Tibial artery (tissue), 4 donors: ENCODE measurements around the gene ANKRD9.
A peak's percentile ranks its signal among the peaks of the same experiment; 100 is the strongest.

Experiments used
- DNase-seq, 2 donors: peaks; one replicate each; pipeline ENCODE4 v3.0.0-alpha.2; 2019
- H3K27ac ChIP-seq, 2 donors: fragments of 200-600 bp; sonication (generic) in 1 of 2; 1 replicate in 1 of 2; 2 replicates in 1 of 2; pipeline ENCODE4 v1.5.1; 2018 to 2019; ENCODE audit warnings: mild to moderate bottlenecking in 1 of 2
- H3K27me3 ChIP-seq, 2 donors: fragments of 200-600 bp; sonication (generic) in 1 of 2; one replicate each; pipeline versions ENCODE4 v1.5.1 to v1.6.0; 2016 to 2019
- H3K36me3 ChIP-seq, 3 donors: fragments of 200-600 bp; sonication (generic) in 2 of 3; one replicate each; pipeline ENCODE4 v1.5.1; 2016 to 2019; ENCODE audit warnings: mild to moderate bottlenecking in 2 of 3
- H3K4me1 ChIP-seq, 4 donors: fragments of 200-600 bp; sonication (generic) in 2 of 4; 1 replicate in 3 of 4; 2 replicates in 1 of 4; pipeline ENCODE4 v1.5.1; 2016 to 2019
- H3K4me3 ChIP-seq, 2 donors: fragments of 200-600 bp; sonication (generic) in 1 of 2; 1 replicate in 1 of 2; 2 replicates in 1 of 2; pipeline ENCODE4 v1.5.1; 2018 to 2019; ENCODE audit warnings: mild to moderate bottlenecking in 2 of 2
- H3K9me3 ChIP-seq, 3 donors: fragments of 200-600 bp; sonication (generic) in 1 of 3; one replicate each; pipeline ENCODE4 v1.5.1; 2016 to 2019
- CTCF ChIP-seq, 2 experiments: fragments of 200-600 bp in 1 of 2; fragments of 450-650 bp in 1 of 2; IDR thresholded peaks; one replicate each; pipeline ENCODE4 v1.5.1; 2017 to 2019; ENCODE audit warnings: antibody characterized with exemption in 2 of 2, mild to moderate bottlenecking in 1 of 2, moderate library complexity in 1 of 2
- intact Hi-C: fragments of 100-400 bp; cut with DNase I; formaldehyde crosslinking; loops from one replicate; pipeline ENCODE4 v1.15.0; 2023; ENCODE audit warnings: low total_unique reads

Gene ANKRD9

GRCh38 chr14:102499401-102500157 lies 10.0 kb downstream of the ANKRD9 start:
- Histone ChIP-seq H3K27ac (peak overlapping the region in 1 of 2 donors; percentile 57), H3K4me3 (no peak overlapping the region), H3K27me3 (no peaks in the 10 kb centered on the region), H3K36me3 (peaks cover 12 to 56% (median 22%) of the 10 kb centered on the region in 3 donors), H3K9me3 (no peaks in the 10 kb centered on the region), H3K4me1 (no peaks in the 10 kb centered on the region)
- no peak for DNase-seq
- TF ChIP-seq CTCF (IDR thresholded peaks at IDR 0.05), result no peak
- intact Hi-C loops, result no loop called here

GRCh38 chr14:102498678-102499265 lies 10.8 kb downstream of the ANKRD9 start:
- peaks cover 12 to 52% (median 22%) of the 10 kb centered on the region in 3 donors for H3K36me3 ChIP-seq
- H3K9me3 ChIP-seq, result no peaks in the 10 kb centered on the region
- no peak for DNase-seq
- H3K4me1 ChIP-seq, result no peaks in the 10 kb centered on the region
- H3K27ac ChIP-seq, result no peak overlapping the region
- H3K4me3 ChIP-seq, result no peak overlapping the region
- intact Hi-C loops, result no loop called here
- no peak for TF ChIP-seq CTCF (IDR thresholded peaks at IDR 0.05)
- no peaks in the 10 kb centered on the region for H3K27me3 ChIP-seq

DNA sequence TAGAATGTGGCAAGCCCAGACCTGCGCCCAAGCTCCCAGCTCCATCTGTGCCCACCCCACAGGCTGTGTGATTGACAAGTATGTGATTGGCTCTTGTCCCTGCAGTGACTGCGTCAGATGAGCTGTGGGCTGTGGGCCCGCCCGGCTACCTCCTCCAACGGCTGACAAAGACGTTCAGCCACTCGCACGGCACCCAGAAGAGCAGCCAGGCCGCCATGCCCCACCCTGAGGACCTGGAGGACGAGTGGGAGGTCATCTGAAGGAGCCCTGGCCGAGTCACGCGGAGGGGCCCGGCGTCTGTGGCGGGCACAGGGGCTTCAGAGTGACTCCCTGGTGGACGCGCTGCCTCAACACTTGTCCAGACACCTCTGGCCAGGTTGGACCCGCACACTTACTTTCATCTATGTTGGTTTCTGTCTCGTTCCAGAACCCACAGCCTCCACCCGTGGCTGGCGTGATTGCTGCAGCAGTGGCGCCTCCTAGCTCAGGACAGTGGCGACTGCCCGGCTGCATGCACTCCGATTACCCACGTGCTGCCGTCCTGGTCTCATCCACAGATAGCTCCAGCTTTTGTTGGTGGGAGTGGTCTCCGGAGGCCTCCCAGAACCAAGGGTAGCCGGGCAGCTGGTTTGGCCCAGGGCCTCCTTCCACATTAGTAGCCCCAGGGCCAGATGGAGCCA lies 11.4 kb downstream of the ANKRD9 start:
- no peaks in the 10 kb centered on the region for H3K4me1 ChIP-seq
- no peak for TF ChIP-seq CTCF (IDR thresholded peaks at IDR 0.05)
- H3K27me3 ChIP-seq, result no peaks in the 10 kb centered on the region
- H3K9me3 ChIP-seq, result no peaks in the 10 kb centered on the region
- no peak overlapping the region for H3K4me3 ChIP-seq
- intact Hi-C loops, result no loop called here
- peaks cover 12 to 57% (median 22%) of the 10 kb centered on the region in 3 donors for H3K36me3 ChIP-seq
- DNase-seq, result no peak
- H3K27ac ChIP-seq, result no peak overlapping the region

DNA sequence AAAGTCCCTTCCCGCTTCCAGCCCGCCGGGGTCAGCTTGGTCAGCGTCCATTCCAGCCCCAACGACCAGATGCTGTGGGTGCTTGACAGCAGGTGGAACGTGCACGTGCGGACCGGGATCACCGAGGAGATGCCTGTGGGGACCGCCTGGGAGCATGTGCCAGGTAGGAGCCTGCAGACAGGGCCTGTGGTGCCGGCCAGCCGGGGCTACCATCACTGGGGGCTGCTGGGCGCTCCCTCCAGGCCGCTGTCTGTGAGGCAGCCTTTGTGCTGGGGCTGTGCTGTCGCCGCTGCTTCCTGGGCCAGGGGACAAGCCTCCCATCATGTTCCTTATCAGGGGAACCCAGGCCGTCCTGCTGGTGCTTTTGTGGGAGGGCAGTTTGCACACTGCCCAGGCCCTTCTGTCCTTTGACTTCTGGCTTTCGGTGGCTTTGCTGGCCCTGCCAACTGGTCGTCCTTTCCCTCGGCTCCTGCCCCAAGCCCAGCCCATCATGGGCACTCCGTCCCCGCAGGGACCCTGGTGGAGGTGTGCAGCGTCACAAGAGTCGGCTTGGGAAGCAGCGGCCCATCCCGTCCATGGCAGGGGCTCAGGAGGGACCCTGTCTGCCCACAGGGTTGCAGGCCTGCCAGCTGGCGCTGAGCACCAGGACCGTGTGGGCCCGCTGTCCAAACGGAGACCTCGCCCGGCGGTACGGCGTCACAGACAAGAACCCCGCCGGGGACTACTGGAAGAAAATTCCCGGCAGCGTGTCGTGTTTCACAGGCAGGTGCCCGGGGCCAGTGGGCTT lies 12.4 kb downstream of the ANKRD9 start:
- Histone ChIP-seq H3K4me1 (no peaks in the 10 kb centered on the region), H3K27ac (no peak overlapping the region), H3K9me3 (no peaks in the 10 kb centered on the region), H3K36me3 (peaks cover 12 to 60% (median 22%) of the 10 kb centered on the region in 3 donors), H3K27me3 (no peaks in the 10 kb centered on the region), H3K4me3 (no peak overlapping the region)
- TF ChIP-seq CTCF (IDR thresholded peaks at IDR 0.05), result no peak
- no peak for DNase-seq
- intact Hi-C loops, result no loop called here

DNA sequence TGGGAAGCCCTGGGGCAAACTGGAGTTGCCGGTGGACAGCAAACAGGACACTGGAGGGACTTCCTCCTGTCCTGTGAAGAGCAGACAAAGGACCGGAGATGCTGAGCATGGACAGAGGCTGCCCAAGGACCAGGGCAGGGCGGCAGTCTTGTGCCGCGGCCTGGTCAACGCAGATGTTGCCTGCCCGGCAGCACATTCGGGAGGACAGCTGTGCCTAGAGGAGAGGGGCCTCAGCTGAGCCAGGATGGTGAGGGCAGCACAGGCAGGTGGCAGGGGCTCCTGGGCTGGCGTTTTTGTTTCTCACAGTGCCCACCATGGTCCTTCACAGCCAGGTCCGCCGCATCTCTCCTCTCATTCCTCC lies 13.3 kb downstream of the ANKRD9 start:
- no peak for TF ChIP-seq CTCF (IDR thresholded peaks at IDR 0.05)
- Histone ChIP-seq H3K9me3 (no peaks in the 10 kb centered on the region), H3K4me1 (no peaks in the 10 kb centered on the region), H3K4me3 (no peak overlapping the region), H3K36me3 (peaks cover 12 to 60% (median 22%) of the 10 kb centered on the region in 3 donors), H3K27ac (no peak overlapping the region), H3K27me3 (no peaks in the 10 kb centered on the region)
- intact Hi-C loops, result no loop called here
- no peak for DNase-seq
